HUDEP-2 (cell line): Measurements from ENCODE around the gene ARAP1.

Experiments used
- DNase-seq, 76 experiments: peaks; one replicate each; lab custom pipeline; 2025; ENCODE audit not compliant: unreplicated experiment in 76 of 76; lab: John Stamatoyannopoulos, UW

The ARAP1 gene

DNA sequence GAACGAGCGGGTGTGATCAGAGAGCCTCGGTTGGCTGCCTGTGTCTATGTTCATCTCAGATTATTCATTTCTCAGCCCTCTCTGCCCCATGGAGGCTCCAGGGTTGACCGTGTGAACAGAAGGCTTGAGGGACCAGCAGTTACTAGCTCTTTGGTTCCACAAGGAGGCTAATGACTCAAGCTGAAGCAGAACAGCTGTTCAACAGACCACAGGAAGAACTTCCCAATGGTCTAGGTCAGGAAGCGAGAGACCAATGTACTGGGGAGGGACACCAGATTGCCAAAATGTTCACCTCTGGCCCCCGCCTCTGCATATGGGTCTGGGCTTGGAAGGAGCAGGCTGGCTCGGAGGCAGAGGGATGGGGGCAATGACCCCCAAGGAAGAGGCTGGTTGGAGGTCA, 63.3 kb downstream of the ARAP1 start:
- no peak for DNase-seq

DNA sequence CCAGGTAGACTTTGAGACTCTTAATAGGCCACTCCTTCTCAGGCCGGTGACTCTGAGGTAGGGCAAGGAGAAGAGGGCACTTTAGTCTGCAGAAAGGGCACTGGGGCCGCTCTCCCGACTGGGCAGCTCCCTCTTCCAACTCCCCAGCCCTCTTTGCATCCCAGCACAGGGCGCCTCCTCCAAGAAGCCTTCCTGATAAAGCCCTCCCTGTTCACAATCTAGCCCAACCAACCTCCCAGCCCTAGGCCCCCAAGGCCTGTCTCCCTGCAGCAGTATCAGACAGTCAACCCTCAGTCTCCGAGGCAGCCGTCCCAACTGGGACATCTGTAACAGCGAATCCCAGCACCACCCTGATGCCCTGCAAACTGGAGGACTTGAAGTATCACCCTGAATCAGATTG, 63.7 kb downstream of the ARAP1 start:
- no peak for DNase-seq

DNA sequence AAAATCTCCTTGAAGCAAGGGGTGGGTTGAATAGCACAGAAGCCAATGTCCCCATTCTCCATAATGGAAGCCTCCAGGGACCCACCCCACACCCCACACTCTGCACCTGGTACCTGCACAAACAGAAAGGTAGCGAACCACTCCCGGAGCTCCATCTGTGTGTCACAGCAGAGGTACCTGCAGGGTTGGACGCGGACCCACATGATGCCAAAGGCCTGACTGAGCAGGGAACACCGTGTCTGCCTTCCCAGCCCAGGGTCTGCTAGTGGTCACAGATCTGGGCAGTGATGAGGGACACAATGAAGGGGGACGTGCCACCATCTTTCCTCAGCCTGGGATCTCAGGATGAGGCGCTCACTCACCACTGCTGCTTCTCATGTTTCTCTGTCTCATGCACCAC, 64.9 kb downstream of the ARAP1 start:
- DNase-seq: no peak

DNA sequence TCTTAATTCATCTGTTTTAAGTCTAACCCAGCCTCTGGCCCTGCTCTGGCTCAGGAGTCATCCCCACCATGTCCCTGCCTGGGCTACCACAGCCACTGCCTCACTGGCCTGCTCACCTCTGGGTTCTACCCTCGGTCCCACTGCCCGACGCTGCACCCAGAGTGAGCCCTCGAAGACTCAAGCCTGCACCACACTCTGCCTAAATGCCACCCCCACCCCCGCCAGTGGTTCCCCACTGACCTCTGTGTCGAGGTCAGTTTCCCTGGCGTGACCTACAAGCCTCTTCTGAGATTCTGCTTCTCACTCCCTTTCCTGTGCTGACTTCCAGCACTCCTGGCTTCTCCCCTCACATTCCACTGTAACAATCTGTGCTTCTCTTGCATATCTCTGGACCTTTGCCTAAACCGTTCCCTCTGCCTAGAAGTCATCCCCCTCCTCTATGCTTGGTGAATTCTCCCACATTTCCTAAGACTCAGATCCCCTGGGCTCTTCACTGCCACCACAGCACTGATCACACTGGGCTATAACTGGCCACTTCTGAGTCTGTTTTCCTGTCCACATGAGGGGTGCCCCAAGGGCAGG, 65.5 kb downstream of the ARAP1 start:
- DNase-seq: no peak

DNA sequence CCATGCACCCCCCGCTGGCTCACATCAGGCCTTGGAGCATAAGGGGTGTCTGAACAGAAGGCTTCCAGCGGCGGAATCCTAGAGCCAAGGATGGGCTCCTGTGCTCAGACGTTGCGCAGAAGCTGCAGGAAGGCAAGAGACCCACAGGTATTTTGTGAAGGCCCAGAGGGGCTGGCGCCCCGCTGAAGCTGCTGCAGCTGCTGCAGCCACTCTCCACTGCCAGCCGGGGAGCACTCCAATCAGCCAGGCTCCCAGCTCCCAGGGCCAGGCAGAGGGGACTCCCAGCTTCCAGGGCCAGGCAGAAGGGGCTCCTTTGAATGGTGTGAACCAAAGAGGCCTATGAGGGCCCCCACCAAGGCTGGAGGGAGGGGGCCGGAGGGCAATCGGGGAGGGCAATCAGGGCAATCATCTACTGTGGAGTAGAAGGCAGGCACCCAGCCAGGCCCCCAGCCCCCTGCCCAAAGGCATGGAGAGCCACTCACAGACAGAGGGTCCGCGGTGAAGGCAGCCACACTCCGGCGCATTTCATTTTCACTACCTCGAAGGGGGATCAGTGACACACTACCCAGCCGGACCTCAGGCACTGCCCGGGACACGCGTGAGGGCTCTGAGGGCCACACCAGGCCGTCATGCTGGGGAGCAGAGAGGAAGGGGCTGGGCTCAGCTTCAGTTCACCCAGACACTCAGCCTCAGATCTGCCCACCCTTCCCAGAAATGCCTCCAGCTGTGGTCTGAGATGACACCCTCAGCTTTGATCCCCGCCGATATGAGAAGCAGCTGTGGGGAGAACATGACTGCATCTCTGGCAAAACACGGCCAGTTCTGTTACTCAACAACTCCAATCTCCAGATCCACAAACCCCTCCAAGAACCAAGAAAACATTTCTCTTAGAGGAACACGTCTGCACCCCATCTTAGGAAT, 66.4 kb downstream of the ARAP1 start:
- no peak for DNase-seq

DNA sequence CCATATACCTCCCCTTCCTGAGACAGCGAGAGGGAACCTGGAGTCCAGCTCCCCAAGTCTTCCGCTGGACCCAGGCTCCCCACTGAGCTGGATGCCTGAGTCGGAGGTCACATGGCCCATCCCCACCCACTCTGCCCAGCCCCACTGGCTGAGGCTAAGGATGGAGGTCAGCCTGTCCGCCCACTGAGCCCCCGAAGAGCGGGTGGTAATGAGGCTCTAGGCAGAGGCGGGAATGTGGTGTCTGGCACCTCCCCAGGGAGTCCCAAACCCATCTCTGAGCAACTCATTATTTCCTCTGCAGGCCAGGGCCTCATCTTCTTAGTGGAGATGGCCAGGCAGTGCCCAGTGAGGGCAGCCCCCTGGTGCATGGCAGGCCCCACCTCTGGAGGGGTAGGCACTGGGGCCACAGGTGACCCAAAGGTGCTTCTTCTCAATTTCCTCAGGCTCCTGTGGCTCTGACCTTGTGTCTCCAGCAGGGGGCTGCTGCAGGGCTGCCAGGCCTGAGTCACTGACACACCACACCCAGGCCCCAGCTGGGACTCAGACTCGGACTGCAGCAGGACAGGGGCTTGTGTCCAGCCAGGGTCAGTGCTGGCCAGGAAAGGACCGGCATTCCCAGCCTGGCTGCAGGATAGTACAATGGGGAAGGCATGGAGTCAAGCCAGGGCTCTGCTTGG, 67.8 kb downstream of the ARAP1 start:
- peak in 55 of 76 experiments; percentile 5 to 64 (median 34) for DNase-seq

DNA sequence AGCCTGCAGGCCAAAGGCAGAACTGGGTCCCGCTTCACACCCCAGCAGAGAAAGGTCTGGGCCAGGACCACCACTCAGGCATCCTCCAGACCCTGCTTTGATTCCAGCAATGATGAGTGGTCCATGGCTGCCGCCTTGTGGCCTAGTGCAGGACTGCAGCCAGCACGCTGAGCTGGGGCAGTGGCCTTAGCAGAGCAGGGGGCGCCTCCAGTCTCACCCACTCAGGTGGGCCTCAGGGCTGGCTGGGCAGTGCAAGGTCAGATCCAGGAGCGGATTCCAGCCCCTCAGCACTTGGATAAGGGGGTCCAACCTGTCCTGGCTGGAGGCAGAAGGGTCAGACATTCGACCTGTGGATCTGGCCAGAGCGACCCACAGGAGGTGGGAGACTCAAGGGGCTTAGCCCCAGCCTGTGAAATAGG, 68.4 kb downstream of the ARAP1 start:
- peak in 40 of 76 experiments; percentile 3 to 61 (median 26) for DNase-seq

DNA sequence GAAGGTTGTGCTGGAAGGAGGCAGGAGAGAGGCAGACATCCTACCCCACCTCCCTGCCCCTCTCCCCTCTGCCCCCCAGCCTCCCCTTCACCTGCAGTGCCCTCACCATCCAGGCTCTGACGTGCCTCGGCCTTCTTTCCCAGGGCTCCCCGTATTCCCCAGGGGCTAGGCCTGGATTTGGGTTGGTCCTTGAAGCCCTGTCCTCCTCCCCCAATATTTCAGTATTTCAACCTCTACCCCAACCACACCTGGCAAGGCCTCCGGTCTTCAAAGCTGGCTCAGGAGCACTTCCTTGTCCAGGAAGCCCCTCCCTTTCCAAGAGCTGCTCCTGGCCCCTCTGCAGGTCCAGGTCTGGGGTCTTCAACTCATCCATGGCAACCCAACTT, 69.4 kb downstream of the ARAP1 start:
- no peak for DNase-seq

DNA sequence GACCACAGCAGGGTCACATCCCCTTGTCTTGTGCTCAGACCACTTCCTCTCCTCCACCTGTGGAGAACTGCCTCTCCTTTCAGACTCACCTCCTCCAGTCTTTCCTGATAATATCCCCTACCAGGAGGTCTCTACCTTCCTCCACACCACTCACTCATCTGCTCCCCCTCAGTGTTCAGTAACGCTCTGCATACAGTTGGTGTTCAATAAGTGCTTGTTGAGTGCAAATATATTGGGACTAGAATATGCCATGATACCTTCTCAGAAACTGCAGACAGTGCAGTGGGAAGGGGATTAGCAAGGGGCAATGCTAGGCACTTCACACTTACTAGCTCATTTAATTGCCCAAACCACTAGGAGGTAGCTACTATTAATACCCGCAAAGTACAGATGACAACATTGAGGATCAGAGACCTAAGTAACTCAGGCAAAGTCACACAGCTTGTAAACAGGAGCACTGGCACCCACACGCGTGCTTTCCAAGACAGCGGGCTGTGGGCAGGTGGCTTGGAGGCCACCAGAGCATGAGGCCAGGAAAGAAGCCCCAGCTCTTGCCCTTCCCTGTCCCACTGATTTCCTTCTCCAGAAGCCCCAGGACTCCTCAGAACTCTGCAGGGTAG, 69.9 kb downstream of the ARAP1 start:
- DNase-seq: no peak

DNA sequence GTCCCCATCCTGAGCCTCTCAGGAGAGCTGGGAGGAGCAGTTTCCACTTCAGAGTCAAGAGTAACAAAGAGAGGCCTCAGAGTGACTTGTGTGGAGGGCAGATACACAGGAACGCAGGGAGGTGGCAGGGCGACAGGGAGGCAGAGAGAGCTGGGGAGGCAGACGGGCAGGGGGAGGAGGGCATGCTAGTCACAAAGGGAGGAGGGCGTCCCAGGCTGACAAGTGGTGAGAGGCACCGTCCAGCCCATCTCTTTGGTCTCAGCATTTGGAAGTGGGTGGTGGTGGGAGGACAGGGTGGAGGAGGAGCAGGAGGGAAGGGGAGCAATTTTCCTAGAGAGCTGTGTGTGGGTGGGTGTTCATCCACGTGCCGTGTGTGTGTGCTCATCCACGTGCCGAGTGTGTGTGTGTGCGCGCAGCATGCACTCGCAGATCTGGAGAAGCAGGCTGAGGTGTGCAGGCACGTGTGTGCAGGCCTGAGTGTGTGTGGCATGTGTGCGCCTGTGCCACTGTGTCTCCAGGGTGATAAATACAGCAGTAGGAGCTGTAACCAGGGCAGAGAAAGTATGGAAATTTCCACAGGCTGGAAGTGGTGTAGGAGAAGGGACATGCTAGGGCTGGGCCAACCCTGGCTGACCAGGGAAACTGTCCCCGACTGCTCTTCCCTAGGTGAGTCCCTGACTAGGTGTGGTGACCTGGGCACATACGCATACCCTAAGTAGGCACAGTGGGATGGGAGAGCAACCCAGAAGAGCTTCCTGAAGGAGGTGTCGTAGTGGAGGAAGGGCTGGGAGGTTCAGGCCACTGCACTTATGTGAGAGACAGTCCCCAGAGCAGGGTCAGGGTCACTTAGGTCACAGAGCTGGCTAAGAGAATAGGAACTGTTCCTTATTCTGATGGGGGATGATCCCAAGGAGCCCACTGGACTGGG, 70.7 kb downstream of the ARAP1 start:
- no peak for DNase-seq

DNA sequence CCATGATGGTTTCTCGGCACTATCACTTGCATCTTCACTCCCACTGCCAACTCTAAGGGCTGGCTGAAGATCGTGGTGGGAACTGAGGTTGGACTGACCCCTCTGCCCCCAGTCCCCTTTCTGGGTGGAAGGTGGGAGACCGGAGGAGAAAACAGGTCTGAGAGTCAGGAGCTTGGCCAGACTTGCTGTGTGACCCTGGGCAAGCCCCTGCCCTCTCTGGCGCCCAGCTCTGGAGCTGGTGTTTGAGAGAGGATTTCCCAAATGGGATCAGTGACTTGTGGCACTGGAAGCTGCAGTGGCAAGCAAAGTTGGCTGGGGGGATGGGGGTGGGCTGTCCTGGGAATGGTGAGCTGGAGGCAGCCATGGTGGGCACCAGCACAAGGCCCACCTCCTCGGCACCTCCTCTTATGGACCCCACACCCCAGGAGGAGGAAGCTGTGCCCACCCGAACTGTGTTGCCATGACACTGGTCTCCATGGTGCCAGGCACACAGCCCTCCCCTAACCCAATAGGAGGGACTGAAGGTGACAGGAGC, 71.5 kb downstream of the ARAP1 start:
- no peak for DNase-seq

DNA sequence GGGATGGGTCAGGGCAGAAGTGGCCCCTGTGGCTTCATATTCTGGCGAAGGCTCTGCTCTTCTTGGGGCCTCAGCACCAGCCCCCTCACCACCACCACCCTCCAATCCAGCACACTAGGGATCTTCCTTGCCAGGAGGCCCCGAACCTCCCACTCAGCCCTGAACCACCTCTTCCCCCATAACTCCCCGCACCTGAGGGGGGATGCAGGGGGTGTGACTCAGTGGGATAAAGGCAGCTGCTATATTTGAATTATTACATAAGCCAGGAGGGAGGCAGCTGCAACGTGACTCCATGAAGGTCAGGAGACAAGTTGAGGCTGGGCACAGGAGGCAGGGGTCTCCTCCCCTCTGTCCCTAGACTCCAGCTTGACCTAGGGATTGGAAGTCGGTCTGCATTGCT, 72.3 kb downstream of the ARAP1 start:
- no peak for DNase-seq

DNA sequence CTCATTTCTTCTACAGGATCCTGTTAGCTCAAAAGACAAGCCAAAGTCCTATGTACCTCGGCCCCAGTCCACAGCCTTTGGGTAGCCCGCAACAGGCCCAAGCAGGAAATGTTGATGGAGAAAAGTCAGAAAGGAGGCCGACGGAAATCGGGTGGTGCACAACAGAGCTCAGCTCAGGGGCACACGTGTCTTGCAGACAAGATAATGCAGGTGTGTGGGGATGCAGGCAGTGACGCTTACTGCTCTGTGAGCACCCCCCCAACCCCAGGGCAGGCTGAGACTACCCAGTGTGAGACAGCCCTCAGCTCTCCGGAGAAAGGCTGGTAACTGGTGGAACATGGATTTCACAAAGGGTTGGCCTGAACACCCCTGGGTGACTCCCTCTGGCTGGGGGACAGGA, 73.7 kb downstream of the ARAP1 start:
- DNase-seq: no peak

DNA sequence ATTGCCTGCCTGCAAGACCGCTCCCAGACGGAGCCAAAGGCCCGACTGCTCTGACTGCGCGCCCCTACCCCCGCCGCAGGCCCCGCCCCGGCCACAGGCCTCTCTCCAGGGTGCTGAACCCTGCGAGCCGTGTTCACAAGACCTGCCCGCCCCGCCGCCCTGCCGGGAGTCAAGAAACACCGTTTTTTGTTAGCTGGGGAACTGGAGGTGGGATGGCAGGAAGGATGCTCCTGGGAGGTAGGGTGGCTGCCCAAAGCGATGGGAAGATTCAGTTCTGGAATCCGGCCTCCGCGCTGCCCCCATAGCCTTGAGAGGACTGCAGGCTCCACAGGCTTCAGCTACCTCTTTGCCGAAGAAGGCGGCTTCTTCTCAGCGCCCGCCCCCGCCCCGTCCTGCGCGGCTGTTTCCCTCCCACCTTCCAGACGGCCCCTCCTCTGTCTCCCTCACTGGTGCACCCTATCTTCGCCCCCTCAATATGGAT, 75.3 kb downstream of the ARAP1 start:
- peak in 53 of 76 experiments; percentile 4 to 65 (median 31) for DNase-seq

DNA sequence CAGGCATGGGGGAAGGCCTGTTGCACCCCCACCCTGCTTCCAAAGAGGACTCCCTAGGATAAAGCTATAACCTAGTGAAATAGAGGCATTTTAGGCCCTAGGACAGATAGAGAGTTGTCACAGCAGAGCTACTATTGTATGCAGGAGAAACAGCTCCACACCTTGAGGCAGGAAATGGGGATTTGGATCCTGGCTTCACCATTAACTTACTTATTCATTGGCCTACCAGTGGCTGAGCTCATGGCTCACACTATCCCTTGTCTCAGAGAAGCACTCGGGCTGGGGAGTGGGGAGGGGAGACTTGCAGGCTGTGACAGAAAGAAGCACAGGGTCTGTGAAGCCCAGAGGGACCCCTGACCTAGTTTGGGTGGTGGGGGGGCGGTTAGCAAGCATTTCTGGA, 77.0 kb downstream of the ARAP1 start:
- DNase-seq: no peak

DNA sequence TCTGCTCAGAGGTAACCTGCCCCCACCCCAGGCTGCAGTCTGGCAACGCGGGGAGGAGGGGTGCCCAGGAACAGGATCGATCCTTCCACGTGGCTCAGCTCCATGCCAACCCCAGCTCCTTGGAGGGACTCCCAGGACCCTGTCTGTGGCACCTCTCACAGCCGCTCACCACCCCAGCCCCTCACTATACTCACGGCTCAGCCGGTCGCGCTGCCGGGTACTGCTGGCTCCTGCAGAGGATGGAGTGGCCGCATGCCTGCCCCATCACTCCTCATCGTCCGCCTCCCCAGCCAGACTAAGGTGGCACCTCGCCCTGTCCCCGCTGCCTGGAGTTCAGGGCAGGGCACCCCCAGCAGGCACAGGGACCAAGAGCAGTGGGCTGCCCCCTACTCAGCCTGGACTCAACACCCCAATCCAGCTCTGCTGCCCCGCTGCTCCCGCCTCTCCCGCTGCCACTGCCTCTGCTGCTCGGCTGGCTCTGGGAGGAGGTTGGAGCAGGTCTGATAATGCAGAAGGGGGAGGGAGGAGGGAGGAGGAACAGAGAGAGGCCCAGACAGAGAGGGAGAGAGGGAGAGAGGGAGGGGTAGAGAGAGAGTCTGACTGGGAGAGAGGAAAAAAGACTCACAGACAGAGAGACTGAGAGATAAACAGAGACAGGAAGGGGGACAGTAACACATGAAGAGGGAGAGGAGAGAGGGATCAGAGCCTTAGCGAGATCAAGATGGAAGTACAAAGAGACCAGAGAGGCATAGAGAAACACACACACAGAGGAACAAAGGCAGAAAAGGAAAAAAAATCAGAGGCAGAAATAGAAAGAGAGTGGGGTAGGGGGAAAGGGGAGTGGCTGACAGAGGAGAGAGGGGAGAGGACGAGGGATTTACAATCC, 78.0 kb downstream of the ARAP1 start, which contains the start of gene PDE2A:
Gene PDE2A (minus strand): TSS at position 480 of the 886 bp plus-strand sequence. CDS start 215 bp downstream, at position 265.
- no peak for DNase-seq

DNA sequence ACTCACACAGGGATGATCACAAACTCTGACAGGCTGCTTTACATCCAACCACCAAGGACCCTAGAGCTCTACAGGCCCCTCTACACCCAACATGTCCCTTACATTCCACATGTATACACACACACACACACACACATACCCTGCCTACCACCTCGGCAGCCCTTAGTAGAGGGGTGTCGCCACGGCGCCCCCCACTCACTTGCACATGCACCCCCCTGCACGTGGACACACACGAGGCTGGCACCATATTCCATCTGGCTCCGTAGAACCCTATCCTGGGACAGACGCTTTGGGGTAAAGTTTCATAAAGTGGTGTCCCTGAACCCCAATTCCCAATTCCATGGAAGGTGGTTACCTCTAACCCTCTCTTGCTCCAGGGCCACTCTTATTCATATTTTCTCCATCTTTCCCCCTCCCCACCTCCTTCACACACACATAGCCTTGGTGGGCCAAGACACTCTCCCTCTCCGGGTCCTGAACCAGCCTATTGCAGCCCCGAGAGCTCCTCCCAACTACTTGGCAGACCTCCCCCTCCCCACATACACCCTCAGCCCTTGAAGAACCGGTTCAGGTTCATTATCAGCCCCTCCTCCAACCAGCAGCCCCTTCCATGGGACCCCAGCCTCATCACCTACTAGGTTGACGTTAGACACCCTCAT, 78.8 kb downstream of the ARAP1 start:
- DNase-seq: no peak

DNA sequence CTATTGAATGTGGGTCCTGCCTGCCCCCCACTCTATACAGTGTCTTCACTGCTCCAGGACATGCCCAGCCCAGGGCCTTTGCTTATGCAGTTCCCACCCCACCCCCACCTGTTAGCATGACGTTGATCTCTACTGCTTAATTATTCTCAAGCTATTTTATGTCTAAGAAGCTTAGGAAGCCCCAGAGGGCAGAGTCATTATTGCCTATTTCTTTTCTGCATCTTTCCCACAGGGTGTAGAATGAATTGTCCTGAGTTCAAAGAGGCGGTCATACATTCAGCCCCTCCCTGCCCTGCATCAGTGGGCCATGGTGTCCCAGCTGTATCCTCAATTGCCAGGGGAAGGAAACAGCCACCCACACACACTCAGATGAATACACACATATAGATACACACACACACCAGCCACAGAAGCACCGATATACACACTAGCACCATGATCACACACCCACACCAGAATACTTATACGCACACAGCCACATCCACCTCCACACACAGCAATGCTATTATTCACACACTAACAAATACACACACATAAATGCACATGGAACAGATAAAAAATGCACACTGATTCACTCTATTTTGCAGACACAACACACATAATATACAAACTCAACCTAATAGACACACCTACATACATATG, 79.5 kb downstream of the ARAP1 start:
- no peak for DNase-seq
